Naive B cell (primary cell): ENCODE results near the gene CFAP73. TPM values are rescaled to one million over a fixed set of nuclear protein-coding genes. Genes with fewer than 3 reads are reported as not detected.
"Not testable (repeated sequence)": the region's sequence is repeated elsewhere in the genome, so short reads cannot be mapped to it uniquely, and the experiment has no call there.

ENCODE experiments used
- ATAC-seq, 2 donors: fragments of 150-1000 bp; cut with Tn5 transposase; 2 replicates each; pipeline ENCODE4 v1.10.0; 2021; ENCODE audit warnings: low read depth in 2 of 2, mild to moderate bottlenecking in 2 of 2, moderate library complexity in 2 of 2
- DNase-seq: peaks from one replicate; pipeline ENCODE4 v3.0.0; 2022
- H3K27ac Mint-ChIP-seq, 6 donors: one replicate each; pipeline ENCODE4 v1.8.0; 2020 to 2022; ENCODE audit warnings: mild to moderate bottlenecking in 6 of 6, mixed read lengths in 6 of 6, moderate library complexity in 5 of 6, inconsistent platforms in 2 of 6
- H3K27me3 Mint-ChIP-seq, 3 donors: one replicate each; pipeline ENCODE4 v1.8.0; 2021 to 2022; ENCODE audit warnings: mixed read lengths in 3 of 3, mild to moderate bottlenecking in 1 of 3
- H3K36me3 Mint-ChIP-seq, 2 donors: one replicate each; pipeline ENCODE4 v1.8.0; 2020 to 2022; ENCODE audit warnings: mixed read lengths in 2 of 2, inconsistent platforms in 1 of 2, mild to moderate bottlenecking in 1 of 2
- H3K4me1 Mint-ChIP-seq, 3 donors: one replicate each; pipeline ENCODE4 v1.8.0; 2020 to 2022; ENCODE audit warnings: mixed read lengths in 3 of 3, inconsistent platforms in 1 of 3, mild to moderate bottlenecking in 1 of 3, moderate library complexity in 1 of 3
- H3K4me3 Mint-ChIP-seq, 8 donors: one replicate each; pipeline ENCODE4 v1.8.0; 2020 to 2022; ENCODE audit warnings: mild to moderate bottlenecking in 8 of 8, mixed read lengths in 8 of 8, moderate library complexity in 8 of 8, inconsistent platforms in 2 of 8
- H3K9me3 Mint-ChIP-seq, 7 donors: one replicate each; pipeline ENCODE4 v1.8.0; 2020 to 2022; ENCODE audit warnings: mixed read lengths in 7 of 7, mild to moderate bottlenecking in 5 of 7, inconsistent platforms in 2 of 7, moderate library complexity in 1 of 7
- polyA plus RNA-seq, 6 donors: library from polyadenylated mRNA; unstranded; fragments of 300-500 nt; fragmentation: Illumina TruSeq; gene quantifications; one replicate each; pipeline ENCODE4 v1.2.3, GENCODE V29; 2021; ENCODE audit warnings: low read depth in 6 of 6

CFAP73 gene
- polyA plus RNA-seq, 6 donors from 2014 or later, result 1.2 TPM; not detected in 5

DNA sequence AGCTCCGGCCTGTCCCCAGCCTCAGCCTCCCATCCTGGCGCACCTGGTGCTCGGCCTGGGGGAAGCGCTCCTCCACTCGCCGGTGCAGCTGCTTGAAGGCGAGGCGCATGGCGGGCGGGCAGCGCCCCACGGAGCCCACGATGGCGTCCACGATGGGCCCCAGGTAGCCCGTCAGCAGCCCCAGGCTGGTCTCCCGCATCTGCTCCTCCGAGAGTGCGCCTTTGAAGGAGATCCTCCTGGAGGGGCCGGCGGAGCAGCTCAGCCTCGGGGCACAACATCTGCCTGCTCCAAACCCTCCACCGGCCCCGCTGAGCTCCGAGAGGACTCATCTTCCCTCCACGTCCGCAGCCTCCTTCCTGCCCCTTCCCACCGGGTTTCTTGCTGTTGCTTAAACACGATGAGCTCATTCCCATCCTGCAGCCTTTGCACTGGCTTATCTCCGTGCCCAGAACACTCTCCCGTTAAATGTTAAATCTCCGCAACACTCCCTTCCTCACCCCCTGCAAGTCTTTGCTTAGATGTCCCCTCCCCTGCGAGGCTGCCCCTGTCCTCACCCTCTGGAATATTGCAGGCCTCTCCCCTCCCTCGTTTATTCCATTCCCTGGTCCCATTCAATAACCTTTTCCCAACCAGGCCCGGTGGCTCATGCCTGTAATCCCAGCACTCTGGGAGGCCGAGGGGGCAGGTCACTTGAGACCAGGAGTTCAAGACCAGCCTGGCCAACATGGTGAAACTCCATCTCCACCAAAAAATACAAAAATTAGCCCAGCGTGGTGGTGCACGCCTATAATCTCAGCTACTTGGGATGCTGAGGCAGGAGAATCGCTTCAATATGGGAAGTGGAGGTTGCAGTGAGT is 37.3 kb upstream of the CFAP73 start:
- Mint-ChIP-seq H3K27ac (no peak overlapping the region), H3K4me1 (peaks cover 4 to 5% (median 4%) of the 10 kb centered on the region in 3 donors), H3K27me3 (peaks cover 0 to 8% (median 0%) of the 10 kb centered on the region in 3 donors), H3K36me3 (no peaks in the 10 kb centered on the region), H3K9me3 (no peaks in the 10 kb centered on the region), H3K4me3 (no peak overlapping the region)
- DNase-seq (no peak), ATAC-seq (no peak)

- Mint-ChIP-seq H3K4me3 (no peak overlapping the region), H3K27ac (peak overlapping the region in 1 of 6 donors; percentile 42), H3K9me3 (no peaks in the 10 kb centered on the region), H3K27me3 (peaks cover 0 to 8% (median 0%) of the 10 kb centered on the region in 3 donors), H3K36me3 (no peaks in the 10 kb centered on the region), H3K4me1 (peaks cover 4 to 5% (median 4%) of the 10 kb centered on the region in 3 donors)
- ATAC-seq, result no peak
- no peak for DNase-seq
Observed at GRCh38 chr12:113113397-113113796, 36.1 kb upstream of the CFAP73 start.

- Mint-ChIP-seq H3K36me3 (no peaks in the 10 kb centered on the region), H3K4me3 (no peak overlapping the region), H3K4me1 (peaks cover 2 to 4% (median 2%) of the 10 kb centered on the region in 3 donors), H3K27me3 (peaks cover 0 to 8% (median 0%) of the 10 kb centered on the region in 3 donors), H3K27ac (no peak overlapping the region), H3K9me3 (no peaks in the 10 kb centered on the region)
- DNase-seq, result no peak
- ATAC-seq, result no peak
Observed at GRCh38 chr12:113114447-113115178, 34.9 kb upstream of the CFAP73 start.

- DNase-seq (no peak), ATAC-seq (no peak)
- H3K36me3 Mint-ChIP-seq, result no peaks in the 10 kb centered on the region
- no peak overlapping the region for H3K4me3 Mint-ChIP-seq
- peaks cover 0 to 14% (median 0%) of the 10 kb centered on the region in 3 donors for H3K27me3 Mint-ChIP-seq
- H3K27ac Mint-ChIP-seq, result no peak overlapping the region
- H3K4me1 Mint-ChIP-seq, result peaks cover 0 to 4% (median 0%) of the 10 kb centered on the region in 3 donors
- no peaks in the 10 kb centered on the region for H3K9me3 Mint-ChIP-seq
Observed at GRCh38 chr12:113115455-113116126, 33.9 kb upstream of the CFAP73 start.

DNA sequence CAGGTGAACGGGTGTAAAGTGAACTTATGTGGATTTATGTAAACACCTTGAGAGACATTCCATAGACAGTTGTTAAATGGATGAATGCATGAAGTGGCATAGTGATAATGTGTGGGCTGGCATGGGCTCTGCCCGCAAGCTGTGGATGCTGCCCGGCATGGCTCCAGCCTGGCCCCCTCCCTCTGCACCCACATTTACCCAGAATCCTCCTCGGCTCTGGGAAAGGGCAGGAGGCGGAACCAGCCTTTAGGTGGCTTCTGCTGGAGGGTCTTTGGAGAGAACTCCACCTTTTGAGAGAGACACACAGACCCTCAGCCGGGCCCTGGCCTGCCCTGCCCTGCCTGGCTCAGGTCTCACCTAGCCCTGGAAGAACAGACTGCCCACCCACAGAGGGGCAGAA is 32.6 kb upstream of the CFAP73 start:
- Mint-ChIP-seq H3K27me3 (peaks cover 0 to 14% (median 0%) of the 10 kb centered on the region in 3 donors), H3K9me3 (no peaks in the 10 kb centered on the region), H3K4me3 (no peak overlapping the region), H3K36me3 (no peaks in the 10 kb centered on the region), H3K4me1 (peaks cover 0 to 4% (median 4%) of the 10 kb centered on the region in 3 donors), H3K27ac (peak overlapping the region in 1 of 6 donors; percentile 22)
- ATAC-seq (no peak), DNase-seq (no peak)

DNA sequence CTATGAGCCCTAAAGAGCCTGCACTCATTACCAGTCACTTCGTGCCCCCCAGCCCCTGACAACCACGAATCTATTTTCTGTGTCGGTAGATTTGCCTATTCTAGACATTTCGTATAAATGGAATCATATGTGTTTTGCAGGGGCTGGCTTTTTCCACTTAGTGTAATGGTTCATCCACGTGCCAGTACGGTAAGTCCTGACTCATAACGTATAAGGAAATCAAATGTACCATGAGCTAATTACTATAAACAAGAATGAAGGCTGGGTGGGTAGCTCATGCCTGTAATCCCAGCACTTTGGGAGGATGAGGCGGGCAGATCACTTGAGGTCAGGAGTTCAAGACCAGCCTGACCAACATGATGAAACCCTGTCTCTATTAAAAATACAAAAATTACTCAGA is 31.8 kb upstream of the CFAP73 start:
- H3K4me3 Mint-ChIP-seq, H3K9me3 Mint-ChIP-seq, H3K4me1 Mint-ChIP-seq, H3K27ac Mint-ChIP-seq, H3K36me3 Mint-ChIP-seq, DNase-seq, ATAC-seq: not testable (repeated sequence)
- peaks cover 0 to 11% (median 0%) of the 10 kb centered on the region in 3 donors for H3K27me3 Mint-ChIP-seq

GRCh38 chr12:113118142-113118541 is 31.4 kb upstream of the CFAP73 start:
- H3K4me1 Mint-ChIP-seq, result peaks cover 0 to 4% (median 0%) of the 10 kb centered on the region in 3 donors
- H3K9me3 Mint-ChIP-seq, result peaks cover 0 to 7% (median 4%) of the 10 kb centered on the region in 7 donors
- H3K27me3 Mint-ChIP-seq, result peaks cover 0 to 7% (median 0%) of the 10 kb centered on the region in 3 donors
- DNase-seq (no peak), ATAC-seq (no peak)
- no peak overlapping the region for H3K4me3 Mint-ChIP-seq
- peaks cover 5 to 8% of the 10 kb centered on the region in 2 donors for H3K36me3 Mint-ChIP-seq
- H3K27ac Mint-ChIP-seq, result no peak overlapping the region

- no peak for ATAC-seq
- peaks cover 7 to 11% of the 10 kb centered on the region in 2 donors for H3K36me3 Mint-ChIP-seq
- DNase-seq, result no peak
- peaks cover 0 to 4% (median 0%) of the 10 kb centered on the region in 3 donors for H3K4me1 Mint-ChIP-seq
- H3K9me3 Mint-ChIP-seq, result peaks cover 0 to 12% (median 7%) of the 10 kb centered on the region in 7 donors
- H3K27ac Mint-ChIP-seq, result peak overlapping the region in 1 of 6 donors; percentile 49
- peaks cover 0 to 6% (median 0%) of the 10 kb centered on the region in 3 donors for H3K27me3 Mint-ChIP-seq
- H3K4me3 Mint-ChIP-seq, result no peak overlapping the region
Observed at GRCh38 chr12:113119980-113120669, 29.4 kb upstream of the CFAP73 start.

- H3K9me3 Mint-ChIP-seq, result peaks cover 0 to 12% (median 7%) of the 10 kb centered on the region in 7 donors
- H3K36me3 Mint-ChIP-seq, result peaks cover 7 to 11% of the 10 kb centered on the region in 2 donors
- ATAC-seq, result no peak
Observed at GRCh38 chr12:113120670-113121370, 28.7 kb upstream of the CFAP73 start.

DNA sequence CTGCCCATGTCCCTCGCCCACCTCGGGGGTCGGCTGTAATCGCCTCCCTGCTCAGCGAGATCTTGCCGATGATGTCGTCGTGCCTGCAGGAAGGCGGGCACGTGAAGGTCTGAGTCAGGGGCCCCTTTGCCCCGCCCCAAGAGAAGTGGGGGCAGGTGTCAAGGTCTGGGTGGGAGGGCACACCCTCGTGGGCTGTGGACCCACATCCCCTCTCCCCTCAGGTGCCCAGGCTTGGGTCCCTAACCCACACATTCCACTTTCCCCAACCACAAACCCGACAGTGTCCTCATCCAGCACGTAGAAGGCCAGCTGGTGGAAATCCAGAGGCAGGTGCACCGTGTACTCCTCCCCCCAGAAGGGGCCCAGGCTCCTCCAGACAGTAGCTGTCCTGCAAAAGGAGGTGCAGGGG is 21.7 kb upstream of the CFAP73 start:
- Mint-ChIP-seq H3K36me3 (peaks cover 5 to 7% of the 10 kb centered on the region in 2 donors), H3K27ac (peak overlapping the region in 1 of 6 donors; percentile 19), H3K4me1 (peaks cover 24 to 33% (median 30%) of the 10 kb centered on the region in 3 donors), H3K4me3 (no peak overlapping the region), H3K27me3 (no peaks in the 10 kb centered on the region), H3K9me3 (peaks cover 0 to 10% (median 5%) of the 10 kb centered on the region in 7 donors)
- ATAC-seq (no peak), DNase-seq (no peak)

More at GRCh38 chr12:113120670-113121370, 28.7 kb upstream of the CFAP73 start:
- H3K27me3 Mint-ChIP-seq, result peaks cover 0 to 6% (median 0%) of the 10 kb centered on the region in 3 donors
- peaks cover 0 to 4% (median 0%) of the 10 kb centered on the region in 3 donors for H3K4me1 Mint-ChIP-seq
- DNase-seq, result no peak
- H3K4me3 Mint-ChIP-seq, result no peak overlapping the region
- H3K27ac Mint-ChIP-seq, result peak overlapping the region in 1 of 6 donors; percentile 49

- Mint-ChIP-seq H3K4me3 (peak overlapping the region in 1 of 8 donors; percentile 35), H3K9me3 (peaks cover 0 to 4% (median 0%) of the 10 kb centered on the region in 7 donors), H3K36me3 (no peaks in the 10 kb centered on the region), H3K4me1 (peaks cover 24 to 33% (median 32%) of the 10 kb centered on the region in 3 donors), H3K27me3 (no peaks in the 10 kb centered on the region), H3K27ac (peak overlapping the region in 4 of 6 donors; percentile 81 to 95 (median 88))
- ATAC-seq (peak; percentile 57 to 66), DNase-seq (no peak)
Observed at GRCh38 chr12:113128802-113129663, 20.5 kb upstream of the CFAP73 start.
